ENCODE measurements around the gene COA7. TPM values are rescaled to one million over a fixed set of nuclear protein-coding genes. Genes with fewer than 3 reads are reported as not detected.

Gene COA7
- total RNA-seq, 2 donors from 2014 or later: 23.5 to 29.9 TPM

- H3K4me1 Mint-ChIP-seq: peaks cover 22% of the 10 kb centered on the region
- Histone ChIP-seq H3K4me1 (ENCODE audit: control insufficient read depth, insufficient read depth, low read length) (peaks cover 4% of the 10 kb centered on the region), H3K27ac (ENCODE audit: low read depth, low read length) (no peak overlapping the region), H3K4me3 (ENCODE audit: low read length) (no peak overlapping the region), H3K9me3 (ENCODE audit: control insufficient read depth, low read length) (no peaks in the 10 kb centered on the region), H3K9ac (ENCODE audit: extremely low read depth, low read length, poor library complexity, severe bottlenecking) (no peak overlapping the region), H3K27me3 (ENCODE audit: control insufficient read depth, insufficient read depth, low read length, poor library complexity, severe bottlenecking) (no peaks in the 10 kb centered on the region), H3K36me3 (ENCODE audit: control insufficient read depth, insufficient read depth, low read length) (no peaks in the 10 kb centered on the region)
- no peaks in the 10 kb centered on the region for H3K27me3 Mint-ChIP-seq (ENCODE audit: insufficient read depth)
- no peak for DNase-seq
- H3K36me3 Mint-ChIP-seq (ENCODE audit: low read depth): no peaks in the 10 kb centered on the region
- 92% methylated on average over 1 of the region's 1 CpG; no CpG with 5 or more reads in 1 of the 2 experiments for WGBS, 2 experiments (ENCODE audit: insufficient coverage in 1 of 2, insufficient read length in 1 of 2)
- no peak for TF ChIP-seq CTCF (conservative IDR thresholded peaks at IDR 0.05)
- no peaks in the 10 kb centered on the region for H3K9me3 Mint-ChIP-seq
- H3K4me3 Mint-ChIP-seq: no peak overlapping the region
- H3K27ac Mint-ChIP-seq: no peak overlapping the region
These were observed 39.4 kb downstream of the COA7 start for GRCh38 chr1:52658795-52659194.

GRCh38 chr1:52657702-52658101 lies 40.4 kb downstream of the COA7 start:
- Mint-ChIP-seq H3K4me3 (no peak overlapping the region), H3K27ac (no peak overlapping the region), H3K36me3 (ENCODE audit: low read depth) (no peaks in the 10 kb centered on the region), H3K27me3 (ENCODE audit: insufficient read depth) (no peaks in the 10 kb centered on the region), H3K4me1 (peaks cover 16% of the 10 kb centered on the region), H3K9me3 (no peaks in the 10 kb centered on the region)
- H3K27me3 ChIP-seq (ENCODE audit: control insufficient read depth, insufficient read depth, low read length, poor library complexity, severe bottlenecking): no peaks in the 10 kb centered on the region
- H3K27ac ChIP-seq (ENCODE audit: low read depth, low read length): no peak overlapping the region
- H3K36me3 ChIP-seq (ENCODE audit: control insufficient read depth, insufficient read depth, low read length): no peaks in the 10 kb centered on the region
- no peaks in the 10 kb centered on the region for H3K9me3 ChIP-seq (ENCODE audit: control insufficient read depth, low read length)
- H3K4me1 ChIP-seq (ENCODE audit: control insufficient read depth, insufficient read depth, low read length): peaks cover 3% of the 10 kb centered on the region
- WGBS, 2 experiments (ENCODE audit: insufficient coverage in 1 of 2, insufficient read length in 1 of 2): 94 to 100% methylated on average over 3 of the region's 3 CpGs
- no peak overlapping the region for H3K4me3 ChIP-seq (ENCODE audit: low read length)
- DNase-seq: no peak
- no peak for TF ChIP-seq CTCF (conservative IDR thresholded peaks at IDR 0.05)
- H3K9ac ChIP-seq (ENCODE audit: extremely low read depth, low read length, poor library complexity, severe bottlenecking): no peak overlapping the region

GRCh38 chr1:52654063-52654462 lies 44.1 kb downstream of the COA7 start:
- no peaks in the 10 kb centered on the region for H3K27me3 ChIP-seq (ENCODE audit: control insufficient read depth, insufficient read depth, low read length, poor library complexity, severe bottlenecking)
- H3K9ac ChIP-seq (ENCODE audit: extremely low read depth, low read length, poor library complexity, severe bottlenecking): no peak overlapping the region
- no peak overlapping the region for H3K4me3 ChIP-seq (ENCODE audit: low read length)
- Mint-ChIP-seq H3K9me3 (no peaks in the 10 kb centered on the region), H3K27ac (no peak overlapping the region), H3K4me1 (peaks cover 6% of the 10 kb centered on the region), H3K4me3 (no peak overlapping the region), H3K36me3 (ENCODE audit: low read depth) (no peaks in the 10 kb centered on the region), H3K27me3 (ENCODE audit: insufficient read depth) (no peaks in the 10 kb centered on the region)
- H3K4me1 ChIP-seq (ENCODE audit: control insufficient read depth, insufficient read depth, low read length): no peaks in the 10 kb centered on the region
- no peaks in the 10 kb centered on the region for H3K9me3 ChIP-seq (ENCODE audit: control insufficient read depth, low read length)
- no peak for DNase-seq
- no peak overlapping the region for H3K27ac ChIP-seq (ENCODE audit: low read depth, low read length)
- no peak for TF ChIP-seq CTCF (conservative IDR thresholded peaks at IDR 0.05)
- no peaks in the 10 kb centered on the region for H3K36me3 ChIP-seq (ENCODE audit: control insufficient read depth, insufficient read depth, low read length)
